Uterus (tissue), 2 donors: ENCODE measurements around the gene FYN.

Source experiments
- CTCF ChIP-seq, 4 experiments: fragments of 200-600 bp in 2 of 4; fragments of 450-650 bp in 2 of 4; sonication (generic) in 2 of 4; IDR thresholded peaks; one replicate each; pipeline ENCODE4 v1.5.1; 2016 to 2019; ENCODE audit warnings: antibody characterized with exemption in 4 of 4, mild to moderate bottlenecking in 2 of 4, moderate library complexity in 1 of 4
- POLR2A ChIP-seq, 2 donors: fragments of 450-650 bp; IDR thresholded peaks; one replicate each; pipeline ENCODE4 v1.6.1; 2016; ENCODE audit warnings: antibody characterized with exemption in 2 of 2, mild to moderate bottlenecking in 1 of 2, moderate library complexity in 1 of 2

GRCh38 chr6:111703723-111704122 is 169.5 kb downstream of the FYN start:
- TF ChIP-seq CTCF (IDR thresholded peaks at IDR 0.05) (no peak), POLR2A (IDR thresholded peaks at IDR 0.05) (no peak)
